HepG2 (cell line): Measurements from ENCODE around the gene INTS1. TPM values are rescaled to one million over a fixed set of nuclear protein-coding genes. Genes with fewer than 3 reads are reported as not detected.
A peak's percentile ranks its signal among the peaks of the same experiment; 100 is the strongest.
"Not testable (repeated sequence)": the region's sequence is repeated elsewhere in the genome, so short reads cannot be mapped to it uniquely, and the experiment has no call there.

Experiments used
- CCDC6 ChIP-seq: sonication (generic); formaldehyde crosslinking; IDR thresholded peaks from 2 replicates; pipeline ENCODE4 v1.8.1; 2022; ENCODE audit warnings: mild to moderate bottlenecking, missing genetic modification reagents, moderate library complexity
- ELF3 ChIP-seq: IDR thresholded peaks from 2 replicates; pipeline ENCODE4 v1.6.1; 2016; ENCODE audit warnings: missing genetic modification reagents, missing compliant biosample characterization
- FOXK1 ChIP-seq: sonication (generic); formaldehyde crosslinking; IDR thresholded peaks from 2 replicates; pipeline ENCODE4 v1.4.0; 2020; ENCODE audit warnings: low read depth, missing genetic modification reagents, borderline replicate concordance
- FOXP1 ChIP-seq, 2 experiments: fragments of 450-650 bp in 1 of 2; IDR thresholded peaks; 2 replicates each; pipeline ENCODE4 v1.6.1; 2017 to 2018; ENCODE audit warnings: antibody characterized with exemption in 1 of 2
- GATAD2A ChIP-seq: IDR thresholded peaks from 2 replicates; pipeline ENCODE4 v1.6.1; 2016
- HBP1 ChIP-seq: IDR thresholded peaks from 2 replicates; pipeline ENCODE4 v1.6.1; 2016; ENCODE audit warnings: low read depth, control low read depth
- HNF1B ChIP-seq: sonication (generic); formaldehyde crosslinking; IDR thresholded peaks from 2 replicates; pipeline ENCODE4 v1.5.1; 2020; ENCODE audit warnings: mild to moderate bottlenecking, moderate library complexity, missing genetic modification reagents
- KLF11 ChIP-seq: IDR thresholded peaks from 2 replicates; pipeline ENCODE4 v1.6.1; 2016; ENCODE audit warnings: missing compliant biosample characterization
- LCORL ChIP-seq, 2 experiments: fragments of 450-650 bp in 1 of 2; sonication (generic) in 1 of 2; formaldehyde crosslinking in 1 of 2; IDR thresholded peaks; 2 replicates each; pipeline versions ENCODE4 v1.5.0 to v1.6.1; 2017 to 2020; ENCODE audit warnings: antibody characterized with exemption in 1 of 2, missing genetic modification reagents in 1 of 2
- MED1 ChIP-seq: sonication (generic); formaldehyde crosslinking; IDR thresholded peaks from 2 replicates; pipeline ENCODE4 v1.4.0; 2020; ENCODE audit warnings: missing genetic modification reagents
- MIER3 ChIP-seq: IDR thresholded peaks from 2 replicates; pipeline ENCODE4 v1.6.1; 2016; ENCODE audit warnings: missing compliant biosample characterization, borderline replicate concordance
- NCOR1 ChIP-seq: fragments of 200-600 bp; sonication (generic); IDR thresholded peaks from 2 replicates; pipeline ENCODE4 v1.7.0; 2017; ENCODE audit warnings: antibody characterized with exemption, low read length, borderline replicate concordance
- REPIN1 ChIP-seq: sonication (generic); formaldehyde crosslinking; IDR thresholded peaks from 2 replicates; pipeline ENCODE4 v1.8.0; 2022; ENCODE audit warnings: missing genetic modification reagents, low read depth, mild to moderate bottlenecking, borderline replicate concordance
- ZFP90 ChIP-seq: sonication (generic); formaldehyde crosslinking; IDR thresholded peaks from 2 replicates; pipeline ENCODE4 v1.8.0; 2022; ENCODE audit warnings: missing genetic modification reagents, mild to moderate bottlenecking, inconsistent platforms, borderline replicate concordance
- ZFP91 ChIP-seq: sonication (generic); formaldehyde crosslinking; IDR thresholded peaks from 2 replicates; pipeline ENCODE4 v1.9.0; 2022; ENCODE audit warnings: missing genetic modification reagents, mild to moderate bottlenecking, borderline replicate concordance
- ZMYM4 ChIP-seq: sonication (generic); formaldehyde crosslinking; IDR thresholded peaks from 2 replicates; pipeline ENCODE4 v1.8.1; 2023; ENCODE audit warnings: mild to moderate bottlenecking, missing genetic modification reagents
- ZNF644 ChIP-seq: IDR thresholded peaks from 2 replicates; pipeline ENCODE4 v1.6.1; 2016; ENCODE audit warnings: low read depth
- polyA plus RNA-seq, 8 experiments: library from polyadenylated mRNA; depleted of rRNA in 3 of 8; stranded (reverse) in 7 of 8; unstranded in 1 of 8; fragments of >200 nt; fragmentation: Illumina TruSeq in 4 of 8; extraction: Trizol in 4 of 8; gene quantifications; 2 replicates each; pipeline versions ENCODE4 v1.2.1 to v1.2.3, GENCODE V29; 2011 to 2016; ENCODE audit warnings: low read depth in 4 of 8, missing spikeins in 1 of 8, mixed read lengths in 1 of 8; ENCODE audit not compliant: insufficient read depth in 1 of 8
- total RNA-seq, 5 experiments: library from RNA; depleted of rRNA; stranded (reverse); fragments of >200 nt; fragmentation: Illumina TruSeq; extraction: Trizol; gene quantifications; 2 replicates each; pipeline ENCODE4 v1.2.3, GENCODE V29; 2016; ENCODE audit warnings: low read depth in 1 of 5
- TF ChIP-seq, protein P1 (sequence below): sonication (generic); formaldehyde crosslinking; IDR thresholded peaks from 2 replicates; pipeline ENCODE4 v1.5.0; 2020; ENCODE audit warnings: mild to moderate bottlenecking, missing genetic modification reagents
- TF ChIP-seq, protein P2 (sequence below): sonication (generic); IDR thresholded peaks from 2 replicates; pipeline ENCODE4 v1.6.1; 2016; ENCODE audit warnings: low read depth, borderline replicate concordance
- TF ChIP-seq, protein P3 (sequence below): sonication (generic); formaldehyde crosslinking; IDR thresholded peaks from 2 replicates; pipeline ENCODE4 v1.9.0; 2022; ENCODE audit warnings: low read depth, missing genetic modification reagents

Gene INTS1
- total and polyA plus RNA-seq, 2 of the 13 experiments (the other 11 are each of a cell fraction or from before 2014, with no cell fraction given) = 13.7 to 29.0 TPM

DNA sequence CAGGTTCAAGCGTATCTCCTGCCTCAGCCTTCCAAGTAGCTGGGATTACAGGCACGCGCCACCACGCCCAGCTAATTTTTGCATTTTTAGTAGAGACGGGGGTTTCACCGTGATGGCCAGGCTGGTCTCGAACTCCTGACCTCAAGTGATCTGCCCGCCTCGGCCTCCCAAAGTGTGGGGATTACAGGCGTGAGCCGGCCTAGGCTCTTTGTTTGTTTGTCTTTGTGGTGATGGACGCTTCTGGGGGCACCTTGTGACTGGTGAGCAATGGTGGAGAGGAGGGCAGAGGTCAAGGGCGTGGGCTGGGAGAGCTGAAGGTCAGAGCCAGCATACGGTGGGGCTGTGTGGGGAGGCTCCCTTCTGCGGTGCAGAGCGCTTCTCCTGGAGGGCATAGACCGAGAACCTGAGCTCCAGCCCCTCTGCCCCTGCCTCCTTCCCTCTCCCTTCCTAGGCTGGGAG is 11.3 kb upstream of the INTS1 start (continued):
- TF ChIP-seq, protein P1, sequence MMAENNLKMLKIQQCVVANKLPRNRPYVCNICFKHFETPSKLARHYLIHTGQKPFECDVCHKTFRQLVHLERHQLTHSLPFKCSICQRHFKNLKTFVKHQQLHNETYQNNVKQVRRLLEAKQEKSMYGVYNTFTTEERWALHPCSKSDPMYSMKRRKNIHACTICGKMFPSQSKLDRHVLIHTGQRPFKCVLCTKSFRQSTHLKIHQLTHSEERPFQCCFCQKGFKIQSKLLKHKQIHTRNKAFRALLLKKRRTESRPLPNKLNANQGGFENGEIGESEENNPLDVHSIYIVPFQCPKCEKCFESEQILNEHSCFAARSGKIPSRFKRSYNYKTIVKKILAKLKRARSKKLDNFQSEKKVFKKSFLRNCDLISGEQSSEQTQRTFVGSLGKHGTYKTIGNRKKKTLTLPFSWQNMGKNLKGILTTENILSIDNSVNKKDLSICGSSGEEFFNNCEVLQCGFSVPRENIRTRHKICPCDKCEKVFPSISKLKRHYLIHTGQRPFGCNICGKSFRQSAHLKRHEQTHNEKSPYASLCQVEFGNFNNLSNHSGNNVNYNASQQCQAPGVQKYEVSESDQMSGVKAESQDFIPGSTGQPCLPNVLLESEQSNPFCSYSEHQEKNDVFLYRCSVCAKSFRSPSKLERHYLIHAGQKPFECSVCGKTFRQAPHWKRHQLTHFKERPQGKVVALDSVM = peak; percentile 82
- TF ChIP-seq, protein P2, sequence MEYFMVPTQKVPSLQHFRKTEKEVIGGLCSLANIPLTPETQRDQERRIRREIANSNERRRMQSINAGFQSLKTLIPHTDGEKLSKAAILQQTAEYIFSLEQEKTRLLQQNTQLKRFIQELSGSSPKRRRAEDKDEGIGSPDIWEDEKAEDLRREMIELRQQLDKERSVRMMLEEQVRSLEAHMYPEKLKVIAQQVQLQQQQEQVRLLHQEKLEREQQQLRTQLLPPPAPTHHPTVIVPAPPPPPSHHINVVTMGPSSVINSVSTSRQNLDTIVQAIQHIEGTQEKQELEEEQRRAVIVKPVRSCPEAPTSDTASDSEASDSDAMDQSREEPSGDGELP = peak; percentile 22; the same call in 1 of the 2 replicates
- not testable (repeated sequence) for TF ChIP-seq FOXP1, LCORL (IDR thresholded peaks at IDR 0.05)
- TF ChIP-seq FOXP1 (CRISPR knock-in tag; IDR thresholded peaks at IDR 0.05) = peak; percentile 83
- peak; percentile 76; the same call in 1 of the 2 replicates for TF ChIP-seq LCORL (CRISPR knock-in tag; IDR thresholded peaks at IDR 0.05)
- TF ChIP-seq KLF11 (CRISPR knock-in tag) = 0 out of 2 replicates have a peak, but pooled peaks have one; percentile 32
- peak; percentile 64 for TF ChIP-seq ZNF644
- TF ChIP-seq HBP1 (CRISPR knock-in tag) = peak; percentile 89; the same call in 1 of the 2 replicates
- TF ChIP-seq ZMYM4 (CRISPR knock-in tag) = peak; percentile 59; the same call in 1 of the 2 replicates
- 0 out of 2 replicates have a peak, but pooled peaks have one; percentile 32 for TF ChIP-seq ELF3 (CRISPR knock-in tag)
- peak; percentile 75 for TF ChIP-seq GATAD2A (CRISPR knock-in tag)
- TF ChIP-seq ZFP90 (CRISPR knock-in tag) = peak; percentile 58; the same call in 1 of the 2 replicates
- peak; percentile 74 for TF ChIP-seq ZFP91 (CRISPR knock-in tag)
- TF ChIP-seq MED1 (CRISPR knock-in tag) = peak; percentile 86
- TF ChIP-seq, protein P3, sequence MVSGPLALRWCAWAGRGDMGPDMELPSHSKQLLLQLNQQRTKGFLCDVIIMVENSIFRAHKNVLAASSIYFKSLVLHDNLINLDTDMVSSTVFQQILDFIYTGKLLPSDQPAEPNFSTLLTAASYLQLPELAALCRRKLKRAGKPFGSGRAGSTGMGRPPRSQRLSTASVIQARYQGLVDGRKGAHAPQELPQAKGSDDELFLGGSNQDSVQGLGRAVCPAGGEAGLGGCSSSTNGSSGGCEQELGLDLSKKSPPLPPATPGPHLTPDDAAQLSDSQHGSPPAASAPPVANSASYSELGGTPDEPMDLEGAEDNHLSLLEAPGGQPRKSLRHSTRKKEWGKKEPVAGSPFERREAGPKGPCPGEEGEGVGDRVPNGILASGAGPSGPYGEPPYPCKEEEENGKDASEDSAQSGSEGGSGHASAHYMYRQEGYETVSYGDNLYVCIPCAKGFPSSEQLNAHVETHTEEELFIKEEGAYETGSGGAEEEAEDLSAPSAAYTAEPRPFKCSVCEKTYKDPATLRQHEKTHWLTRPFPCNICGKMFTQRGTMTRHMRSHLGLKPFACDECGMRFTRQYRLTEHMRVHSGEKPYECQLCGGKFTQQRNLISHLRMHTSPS (CRISPR knock-in tag) = peak; percentile 70
- TF ChIP-seq HNF1B = peak; percentile 77; the same call in 1 of the 2 replicates
- peak; percentile 81; the same call in 1 of the 2 replicates for TF ChIP-seq MIER3 (CRISPR knock-in tag)
- 0 out of 2 replicates have a peak, but pooled peaks have one; percentile 19 for TF ChIP-seq CCDC6 (CRISPR knock-in tag)
- TF ChIP-seq REPIN1 = peak; percentile 51; the same call in 1 of the 2 replicates
- TF ChIP-seq NCOR1 = peak; percentile 62; the same call in 1 of the 2 replicates
- TF ChIP-seq FOXK1 = peak; percentile 67; the same call in 1 of the 2 replicates
